HG03442 (cell line): ENCODE measurements around the gene CT47A7.
"Not testable (repeated sequence)": the region's sequence is repeated elsewhere in the genome, so short reads cannot be mapped to it uniquely, and the experiment has no call there.

Experiments
- ATAC-seq: cut with Tn5 transposase; IDR thresholded peaks from one replicate; pipeline ENCODE4 v1.9.1; 2021; ENCODE audit warnings: mild to moderate bottlenecking, moderate library complexity; ENCODE audit not compliant: unreplicated experiment

The CT47A7 gene

DNA sequence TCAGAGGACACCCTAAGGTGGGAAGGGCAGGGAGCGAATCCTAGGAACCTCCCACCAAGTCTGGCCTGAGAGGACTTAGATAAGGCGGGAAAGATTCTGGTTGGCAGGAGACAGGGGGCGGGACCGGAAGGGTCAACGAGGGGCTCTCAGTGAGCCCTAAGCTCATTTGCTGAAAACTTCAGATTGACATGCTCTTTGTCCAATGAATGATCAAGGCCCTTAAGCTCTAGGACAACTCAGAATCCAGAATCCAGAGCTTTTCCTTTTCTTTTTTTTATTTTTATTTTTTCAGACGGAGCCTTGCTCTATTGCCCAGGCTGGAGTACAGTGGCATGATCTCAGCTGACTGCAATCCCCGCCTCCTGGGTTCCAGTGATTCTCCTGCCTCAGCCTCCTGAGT is at the start of gene CT47A7:
TSS of gene CT47A7 (minus strand) at position 101 of the 400 bp plus-strand sequence. CDS start 255 bp downstream, outside the sequence.
- ATAC-seq: not testable (repeated sequence)

DNA sequence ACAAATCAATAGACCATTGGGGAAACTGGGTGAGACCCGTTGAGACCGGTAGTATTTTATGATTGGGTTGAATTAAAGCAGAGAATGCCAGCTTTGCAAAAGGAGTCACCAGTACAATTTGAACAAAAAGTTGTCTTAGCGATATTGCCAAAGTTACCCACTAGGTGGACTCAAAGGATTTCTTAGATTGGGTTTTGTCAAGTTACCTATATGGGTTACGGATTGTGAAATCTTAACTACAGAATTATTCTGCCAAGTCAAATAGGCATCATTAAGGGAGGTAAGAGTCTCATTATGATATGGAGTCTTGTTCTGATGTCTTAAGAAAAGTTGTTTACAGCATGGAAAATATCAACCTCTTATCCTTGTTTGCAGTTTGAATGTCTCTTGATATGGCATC is 44.2 kb upstream of the CT47A7 start:
- peak; percentile 58 for ATAC-seq

DNA sequence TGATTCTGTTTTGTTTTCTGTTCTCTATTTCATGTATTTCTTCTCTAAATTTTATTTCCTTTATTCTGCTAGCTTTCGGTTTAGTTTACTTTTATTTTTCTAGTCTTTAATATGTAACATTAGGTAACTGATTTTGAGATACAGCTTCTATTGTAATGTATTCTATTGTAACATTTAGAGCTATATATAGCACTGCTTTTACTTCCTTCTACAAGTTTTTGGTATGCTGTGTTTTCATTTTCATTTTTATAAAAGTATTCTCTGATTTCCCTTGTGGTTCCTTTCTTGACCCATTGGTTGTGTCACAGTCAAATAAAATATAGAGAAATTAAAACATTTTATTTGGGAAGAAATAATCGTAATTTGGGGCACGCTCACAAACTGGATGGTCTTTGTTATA is 43.0 kb upstream of the CT47A7 start:
- no peak for ATAC-seq

DNA sequence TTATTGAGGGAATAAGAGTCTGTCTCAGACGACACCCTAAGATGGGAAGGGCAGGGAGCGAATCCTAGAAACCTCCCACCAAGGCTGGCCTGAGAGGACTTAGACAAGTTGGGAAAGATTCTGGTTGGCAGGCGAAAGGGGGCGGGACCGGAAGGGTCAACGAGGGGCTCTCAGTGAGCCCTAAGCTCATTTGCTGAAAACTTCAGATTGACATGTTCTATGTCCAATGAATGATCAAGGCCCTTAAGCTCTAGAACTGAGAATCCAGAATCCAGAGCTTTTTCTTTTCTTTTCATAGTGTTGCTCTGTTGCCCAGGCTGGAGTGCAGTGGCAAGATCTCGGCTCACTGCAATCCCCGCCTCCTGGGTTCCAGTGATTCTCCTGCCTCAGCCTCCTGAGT is 29.3 kb upstream of the CT47A7 start, which contains the start of gene CT47A1:
TSS of gene CT47A1 (minus strand) at position 101 of the 400 bp plus-strand sequence. CDS start 231 bp downstream, outside the sequence.
- ATAC-seq: not testable (repeated sequence)
